ENCODE data around the gene SYTL5.

Gene SYTL5

DNA sequence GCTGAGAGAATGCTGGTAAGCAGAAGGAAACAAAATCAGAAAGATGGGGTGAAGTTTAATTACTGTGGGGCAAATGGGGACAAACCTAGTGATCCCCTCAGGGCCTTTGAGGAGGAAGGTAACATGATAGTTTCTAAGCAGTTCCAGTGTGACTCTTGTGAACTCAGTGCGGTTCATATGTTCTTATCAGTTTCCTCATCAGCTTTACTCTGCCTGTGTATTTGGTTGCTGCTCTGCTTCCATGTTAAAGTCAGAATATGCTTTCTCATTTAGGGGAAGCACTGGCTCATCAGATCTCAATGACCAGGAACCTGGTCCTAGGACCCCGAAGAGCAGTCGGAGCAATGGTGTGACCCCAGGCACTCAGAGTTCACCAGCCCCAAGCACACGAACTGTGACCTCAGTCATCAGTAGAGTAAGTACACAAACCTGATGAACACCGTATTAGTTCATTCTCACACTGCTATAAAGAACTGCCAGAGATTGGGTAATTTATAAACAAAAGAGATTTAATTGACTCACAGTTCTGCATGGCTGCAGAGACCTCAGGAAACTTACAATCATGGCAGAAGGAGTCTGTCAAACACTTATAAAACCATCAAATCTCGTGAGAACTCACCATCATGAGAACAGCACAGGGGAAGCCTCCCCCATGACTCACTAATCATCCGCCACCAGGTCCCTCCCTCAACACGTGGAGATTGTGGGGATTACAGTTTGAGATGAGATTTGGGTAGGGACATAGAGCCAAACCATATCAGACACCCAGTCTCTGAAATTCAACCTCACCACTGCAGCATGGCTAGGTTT, 83.0 kb downstream of the SYTL5 start:
- H3K9ac ChIP-seq (ENCODE audit: low read depth, low read length), result no peak overlapping the region
- no peaks in the 10 kb centered on the region for H3K9me3 ChIP-seq (ENCODE audit: control insufficient read depth, insufficient read depth, low read length)
- H3K4me1 ChIP-seq (ENCODE audit: insufficient read depth, low read length), result no peaks in the 10 kb centered on the region
- H3K36me3 ChIP-seq (ENCODE audit: insufficient read depth, low read length), result no peaks in the 10 kb centered on the region

DNA sequence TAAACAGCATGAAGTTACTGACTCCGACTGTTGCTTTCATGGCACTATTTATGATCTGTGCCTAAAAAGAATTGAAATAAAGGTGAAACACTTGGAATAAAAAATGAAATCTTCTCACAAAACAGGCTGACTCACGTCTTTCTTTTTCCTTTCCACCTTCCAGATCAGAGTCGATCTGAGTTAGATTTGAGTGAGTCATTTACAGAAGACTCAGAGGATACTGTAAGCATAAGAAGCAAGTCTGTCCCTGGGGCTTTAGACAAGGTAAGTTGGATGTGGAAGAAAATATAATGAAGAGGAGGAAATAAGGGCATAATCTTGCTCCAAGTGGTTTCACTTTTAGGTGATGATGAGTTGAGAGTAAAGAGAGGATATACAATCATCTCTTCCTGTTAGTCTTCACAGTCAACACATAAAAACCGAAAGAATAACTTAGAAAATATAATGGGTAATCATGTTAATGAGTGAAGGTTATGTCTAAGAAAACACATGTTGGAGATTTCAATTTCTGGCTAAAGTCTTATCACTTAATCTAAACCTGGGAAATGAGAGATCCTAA, 89.7 kb downstream of the SYTL5 start:
- Histone ChIP-seq H3K4me1 (ENCODE audit: insufficient read depth, low read length) (no peaks in the 10 kb centered on the region), H3K9me3 (ENCODE audit: control insufficient read depth, insufficient read depth, low read length) (peaks cover 4% of the 10 kb centered on the region), H3K9ac (ENCODE audit: low read depth, low read length) (no peak overlapping the region), H3K36me3 (ENCODE audit: insufficient read depth, low read length) (no peaks in the 10 kb centered on the region)

DNA sequence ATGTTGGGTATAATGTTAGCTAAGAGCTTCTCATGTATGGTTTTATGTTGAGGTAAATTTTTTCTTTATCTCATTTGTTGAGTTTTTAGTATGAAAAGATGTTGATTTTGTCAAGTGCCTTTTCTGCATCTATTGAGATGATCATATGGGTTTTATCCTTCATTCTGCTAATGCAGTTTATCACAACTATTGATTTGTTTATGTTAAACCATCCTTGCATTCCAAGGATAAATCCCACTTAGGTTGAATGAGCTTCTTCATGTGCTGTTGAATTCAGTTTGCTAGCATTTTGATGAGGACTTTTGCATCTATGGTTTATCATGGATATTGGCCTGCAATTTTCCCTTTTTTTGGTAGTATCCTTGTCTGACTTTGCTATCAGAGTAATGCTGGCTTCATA, 93.3 kb downstream of the SYTL5 start:
- no peaks in the 10 kb centered on the region for H3K4me1 ChIP-seq (ENCODE audit: insufficient read depth, low read length)

DNA sequence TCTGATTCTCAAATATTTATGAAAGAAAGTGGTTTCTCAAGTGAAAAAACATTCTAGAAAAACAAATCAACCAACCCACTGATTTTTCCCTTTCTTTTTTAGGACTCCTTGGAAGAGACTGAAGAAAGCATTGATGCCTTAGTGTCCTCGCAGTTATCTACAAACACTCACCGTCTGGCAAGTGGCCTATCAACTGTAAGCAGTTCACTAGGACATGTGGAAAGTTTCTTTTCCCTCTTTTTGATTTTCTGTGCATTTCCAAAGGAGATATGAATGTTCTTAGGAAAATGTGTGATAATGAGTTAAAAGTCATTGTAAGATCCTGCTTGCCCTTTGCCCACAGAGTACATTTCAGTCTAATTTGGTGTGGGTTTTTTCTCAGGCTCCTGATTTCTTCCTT, 95.9 kb downstream of the SYTL5 start:
- Histone ChIP-seq H3K9ac (ENCODE audit: low read depth, low read length) (no peak overlapping the region), H3K9me3 (ENCODE audit: control insufficient read depth, insufficient read depth, low read length) (peaks cover 4% of the 10 kb centered on the region), H3K36me3 (ENCODE audit: insufficient read depth, low read length) (no peaks in the 10 kb centered on the region), H3K4me1 (ENCODE audit: insufficient read depth, low read length) (peaks cover 7% of the 10 kb centered on the region; the same call in 1 of the 2 replicates)

More for the DNA sequence above, 93.3 kb downstream of the SYTL5 start:
- H3K9ac ChIP-seq (ENCODE audit: low read depth, low read length), result no peak overlapping the region
- no peaks in the 10 kb centered on the region for H3K36me3 ChIP-seq (ENCODE audit: insufficient read depth, low read length)
- peaks cover 4% of the 10 kb centered on the region for H3K9me3 ChIP-seq (ENCODE audit: control insufficient read depth, insufficient read depth, low read length)

DNA sequence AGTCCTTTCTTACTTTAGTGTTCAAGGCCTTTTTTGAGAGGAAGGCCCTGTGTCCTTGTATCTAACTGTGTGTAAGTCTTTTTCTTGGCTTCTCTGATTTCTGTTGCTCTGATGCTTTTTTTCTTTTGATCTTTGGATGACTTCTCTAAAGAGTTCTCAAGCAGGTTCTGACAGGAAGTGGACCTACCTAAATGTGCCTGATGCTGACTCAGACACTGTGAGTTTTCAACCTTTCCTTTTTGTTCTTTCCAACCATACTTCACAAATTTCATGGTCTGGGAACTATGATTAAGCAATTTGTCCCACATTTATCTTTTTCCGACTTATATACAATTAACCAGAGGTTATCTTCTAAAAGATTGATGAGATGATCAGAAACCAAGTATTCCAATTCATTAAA, 96.5 kb downstream of the SYTL5 start:
- Histone ChIP-seq H3K36me3 (ENCODE audit: insufficient read depth, low read length) (no peaks in the 10 kb centered on the region), H3K9me3 (ENCODE audit: control insufficient read depth, insufficient read depth, low read length) (peaks cover 4% of the 10 kb centered on the region), H3K4me1 (ENCODE audit: insufficient read depth, low read length) (peaks cover 7% of the 10 kb centered on the region; the same call in 1 of the 2 replicates), H3K9ac (ENCODE audit: low read depth, low read length) (no peak overlapping the region)

DNA sequence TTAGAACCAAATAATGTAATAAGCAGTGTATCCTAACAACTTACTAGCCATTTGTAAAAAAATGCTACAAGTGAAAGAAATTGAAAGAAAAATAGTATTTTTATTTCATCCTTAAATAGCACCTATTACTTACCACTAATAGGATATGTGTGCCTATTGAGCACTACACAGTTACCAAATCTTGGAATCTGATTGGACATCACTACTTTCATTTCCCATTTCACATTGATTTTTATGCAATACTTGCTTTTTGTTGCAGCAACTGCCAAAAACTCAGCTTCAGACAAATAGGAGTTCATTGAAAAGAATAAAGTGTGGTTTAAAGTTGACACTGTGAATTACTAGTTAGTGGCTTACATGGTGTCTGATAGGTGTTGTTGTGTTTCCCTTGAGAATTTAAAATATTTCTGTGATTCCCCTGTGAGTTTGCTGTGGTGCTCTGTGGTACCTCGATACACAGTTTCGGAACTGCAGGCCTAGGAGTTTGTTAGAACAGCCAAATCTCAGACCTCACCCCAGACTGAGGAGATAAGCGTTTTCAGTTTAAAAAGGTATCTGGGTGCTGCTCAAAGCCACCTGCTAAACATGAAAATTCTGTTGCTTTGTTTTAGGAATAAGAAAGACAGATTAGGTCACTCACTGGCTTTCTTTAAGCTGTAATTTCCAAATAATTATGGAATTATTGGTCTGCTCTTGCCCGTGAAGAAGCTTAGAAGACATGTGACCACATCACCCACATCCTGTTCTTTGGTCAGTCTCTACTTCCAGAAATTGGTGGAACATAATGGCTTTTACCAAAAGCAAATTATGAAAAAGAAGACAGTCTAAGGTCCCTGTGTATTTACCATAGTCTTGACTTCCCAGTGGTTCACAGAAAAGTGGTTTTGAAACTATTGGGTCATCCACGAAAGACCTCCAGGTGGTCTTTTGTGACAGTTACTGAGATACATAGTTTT, 97.8 kb downstream of the SYTL5 start:
- Histone ChIP-seq H3K4me1 (ENCODE audit: insufficient read depth, low read length) (peaks cover 7% of the 10 kb centered on the region; the same call in 1 of the 2 replicates), H3K9me3 (ENCODE audit: control insufficient read depth, insufficient read depth, low read length) (peaks cover 4% of the 10 kb centered on the region), H3K9ac (ENCODE audit: low read depth, low read length) (no peak overlapping the region), H3K36me3 (ENCODE audit: insufficient read depth, low read length) (no peaks in the 10 kb centered on the region)

DNA sequence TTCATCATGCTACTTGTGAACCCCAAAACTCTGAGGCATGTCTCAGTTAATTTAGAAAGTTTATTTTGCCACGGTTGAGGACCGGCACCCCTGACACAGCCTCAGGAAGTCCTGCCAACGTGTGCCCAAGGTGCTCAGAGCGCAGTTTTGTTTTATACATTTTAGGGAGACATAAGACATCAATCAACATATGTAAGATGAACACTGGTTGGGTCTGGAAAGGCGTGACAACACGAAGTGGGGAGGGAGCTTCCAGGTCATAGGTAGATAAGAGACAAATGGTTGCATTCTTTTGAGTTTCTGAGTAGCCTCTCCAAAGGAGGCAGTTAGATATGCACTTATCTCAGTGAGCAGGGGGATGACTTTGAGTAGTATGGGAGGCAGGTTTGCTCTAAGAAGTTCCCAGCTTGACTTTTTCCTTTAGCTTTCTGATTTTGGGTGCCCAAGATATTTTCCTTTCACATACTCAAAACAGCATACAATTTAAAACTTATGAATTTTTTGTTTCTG, 98.9 kb downstream of the SYTL5 start:
- Histone ChIP-seq H3K9ac (ENCODE audit: low read depth, low read length) (no peak overlapping the region), H3K9me3 (ENCODE audit: control insufficient read depth, insufficient read depth, low read length) (no peaks in the 10 kb centered on the region), H3K36me3 (ENCODE audit: insufficient read depth, low read length) (no peaks in the 10 kb centered on the region), H3K4me1 (ENCODE audit: insufficient read depth, low read length) (peaks cover 7% of the 10 kb centered on the region; the same call in 1 of the 2 replicates)

DNA sequence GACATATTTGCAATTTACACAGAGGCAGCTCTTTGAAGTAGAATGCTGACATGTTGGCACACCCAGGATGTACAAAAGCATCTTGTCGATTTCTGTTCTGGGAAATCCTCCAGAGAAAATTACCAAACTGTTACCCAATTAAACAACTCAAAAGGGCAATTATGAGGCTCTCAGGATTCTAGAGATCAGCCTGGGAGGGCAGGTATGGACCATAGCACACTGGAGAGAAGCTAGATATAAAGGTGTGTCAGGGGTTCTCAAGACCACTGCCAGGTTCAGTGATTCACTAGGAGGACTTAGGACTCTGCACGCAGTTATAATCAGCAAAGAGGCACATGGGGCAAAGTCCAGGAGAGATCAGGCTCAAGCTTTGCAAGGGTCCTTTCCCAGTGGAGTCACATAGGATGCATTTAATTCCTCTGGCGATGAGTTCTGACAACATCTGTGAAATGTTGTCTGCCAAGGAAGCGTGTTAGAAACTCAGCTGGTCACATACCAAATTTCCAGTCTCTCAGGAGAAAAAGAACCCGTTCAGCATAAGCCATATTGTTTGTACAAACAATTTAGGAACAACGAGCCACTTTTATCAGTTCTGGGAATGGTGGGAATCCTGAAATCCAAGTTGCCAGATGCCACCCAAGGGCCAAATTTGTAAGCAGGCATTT, 100.8 kb downstream of the SYTL5 start:
- Histone ChIP-seq H3K36me3 (ENCODE audit: insufficient read depth, low read length) (no peaks in the 10 kb centered on the region), H3K9me3 (ENCODE audit: control insufficient read depth, insufficient read depth, low read length) (no peaks in the 10 kb centered on the region), H3K4me1 (ENCODE audit: insufficient read depth, low read length) (peaks cover 7% of the 10 kb centered on the region; the same call in 1 of the 2 replicates), H3K9ac (ENCODE audit: low read depth, low read length) (no peak overlapping the region)

DNA sequence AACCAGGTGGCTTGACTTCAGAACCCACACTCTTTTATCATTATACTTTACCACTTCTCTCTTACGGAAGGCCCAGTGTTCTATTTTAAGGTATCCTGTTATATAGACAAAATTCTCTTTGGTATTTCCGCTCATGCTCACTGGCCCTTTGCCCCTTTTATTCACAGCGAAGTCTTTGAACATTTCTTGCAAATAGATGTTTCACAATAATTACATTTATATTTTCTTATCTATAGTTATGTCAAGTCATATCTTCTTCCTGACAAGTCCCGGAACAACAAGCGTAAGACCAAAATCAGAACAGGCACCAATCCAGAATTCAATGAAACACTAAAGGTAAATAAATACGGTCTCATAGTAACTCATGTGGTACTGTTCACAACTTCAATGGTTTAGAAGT, 102.0 kb downstream of the SYTL5 start:
- Histone ChIP-seq H3K9ac (ENCODE audit: low read depth, low read length) (no peak overlapping the region), H3K36me3 (ENCODE audit: insufficient read depth, low read length) (no peaks in the 10 kb centered on the region), H3K4me1 (ENCODE audit: insufficient read depth, low read length) (peaks cover 7% of the 10 kb centered on the region; the same call in 1 of the 2 replicates), H3K9me3 (ENCODE audit: control insufficient read depth, insufficient read depth, low read length) (no peaks in the 10 kb centered on the region)

DNA sequence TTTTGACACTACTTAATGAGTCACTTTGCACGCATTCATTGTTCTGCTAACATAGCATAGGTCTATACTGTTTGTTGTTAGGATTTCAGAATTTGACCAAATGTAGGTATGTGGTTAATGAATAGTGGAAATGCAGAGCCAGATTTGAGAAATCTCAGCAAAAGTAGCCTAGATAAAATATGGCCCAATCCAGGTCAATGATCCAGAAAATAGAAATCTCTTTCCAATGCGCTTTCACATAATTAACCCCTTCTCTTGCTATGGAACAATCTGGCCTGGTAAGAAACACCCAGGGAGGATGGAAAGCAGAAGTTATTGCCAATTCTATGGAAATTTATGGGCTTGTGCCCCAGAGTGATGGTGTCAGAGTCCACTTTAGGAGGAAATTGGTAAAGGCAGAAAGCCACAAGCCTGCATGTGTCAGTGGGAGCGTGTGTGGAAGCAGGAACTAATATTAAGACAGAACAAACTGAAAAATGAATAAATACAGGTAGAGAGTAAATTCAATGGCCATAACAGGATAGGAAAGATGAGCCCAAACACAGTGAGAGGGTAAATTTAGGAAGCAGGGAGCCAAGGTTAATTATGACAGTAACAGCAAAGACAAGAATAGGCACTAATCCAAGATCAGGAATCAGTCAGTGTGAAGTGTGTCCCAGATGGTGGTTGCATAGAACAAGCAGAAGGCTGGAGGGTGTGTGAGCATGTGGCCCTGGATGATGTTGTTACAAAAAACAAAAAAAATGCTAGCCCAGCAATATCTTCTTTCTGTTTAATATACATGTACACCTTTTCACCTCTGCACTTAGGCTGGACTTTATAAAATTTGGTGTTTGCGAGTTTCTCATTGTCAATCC, 102.9 kb downstream of the SYTL5 start:
- Histone ChIP-seq H3K9ac (ENCODE audit: low read depth, low read length) (no peak overlapping the region), H3K4me1 (ENCODE audit: insufficient read depth, low read length) (peaks cover 7% of the 10 kb centered on the region; the same call in 1 of the 2 replicates), H3K36me3 (ENCODE audit: insufficient read depth, low read length) (no peaks in the 10 kb centered on the region), H3K9me3 (ENCODE audit: control insufficient read depth, insufficient read depth, low read length) (no peaks in the 10 kb centered on the region)

DNA sequence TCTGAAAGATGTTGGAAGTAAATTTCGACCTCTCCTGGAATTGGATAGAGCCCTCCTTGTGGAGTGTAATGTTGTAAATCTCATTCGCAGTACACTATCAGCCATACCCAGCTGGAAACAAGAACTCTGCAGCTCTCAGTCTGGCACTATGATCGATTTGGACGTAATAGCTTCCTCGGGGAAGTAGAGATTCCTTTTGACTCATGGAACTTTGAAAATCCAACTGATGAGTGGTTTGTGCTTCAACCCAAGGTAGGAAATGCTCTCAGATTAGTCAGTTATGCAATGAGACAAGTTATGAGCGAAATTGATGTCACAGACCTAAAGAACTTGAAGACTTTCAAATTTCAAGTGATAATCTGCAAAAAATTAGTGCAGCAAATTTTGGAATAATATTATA, 103.9 kb downstream of the SYTL5 start:
- peaks cover 7% of the 10 kb centered on the region; the same call in 1 of the 2 replicates for H3K4me1 ChIP-seq (ENCODE audit: insufficient read depth, low read length)
- no peaks in the 10 kb centered on the region for H3K36me3 ChIP-seq (ENCODE audit: insufficient read depth, low read length)
- H3K9ac ChIP-seq (ENCODE audit: low read depth, low read length), result no peak overlapping the region
- no peaks in the 10 kb centered on the region for H3K9me3 ChIP-seq (ENCODE audit: control insufficient read depth, insufficient read depth, low read length)

DNA sequence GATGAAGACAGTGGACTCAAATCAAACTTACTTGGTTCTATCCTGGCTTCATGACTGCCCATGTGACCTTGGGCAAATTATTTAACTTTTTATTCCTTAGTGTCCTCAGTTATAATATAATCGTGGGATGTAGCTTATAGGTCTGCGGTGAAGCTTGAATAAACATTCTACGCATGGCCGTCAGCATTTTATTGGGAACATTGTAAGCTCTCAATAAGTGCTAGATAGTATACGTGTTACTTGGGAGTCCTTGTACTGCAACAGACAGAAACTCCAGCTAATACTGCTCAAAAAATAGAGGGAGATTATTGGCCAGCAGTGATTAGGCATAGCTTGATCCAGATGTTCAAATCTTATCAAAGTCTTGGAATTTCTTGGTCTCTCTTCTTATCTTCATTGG, 104.8 kb downstream of the SYTL5 start:
- Histone ChIP-seq H3K9me3 (ENCODE audit: control insufficient read depth, insufficient read depth, low read length) (no peaks in the 10 kb centered on the region), H3K4me1 (ENCODE audit: insufficient read depth, low read length) (peaks cover 2% of the 10 kb centered on the region; the same call in 1 of the 2 replicates), H3K9ac (ENCODE audit: low read depth, low read length) (no peak overlapping the region), H3K36me3 (ENCODE audit: insufficient read depth, low read length) (no peaks in the 10 kb centered on the region)

DNA sequence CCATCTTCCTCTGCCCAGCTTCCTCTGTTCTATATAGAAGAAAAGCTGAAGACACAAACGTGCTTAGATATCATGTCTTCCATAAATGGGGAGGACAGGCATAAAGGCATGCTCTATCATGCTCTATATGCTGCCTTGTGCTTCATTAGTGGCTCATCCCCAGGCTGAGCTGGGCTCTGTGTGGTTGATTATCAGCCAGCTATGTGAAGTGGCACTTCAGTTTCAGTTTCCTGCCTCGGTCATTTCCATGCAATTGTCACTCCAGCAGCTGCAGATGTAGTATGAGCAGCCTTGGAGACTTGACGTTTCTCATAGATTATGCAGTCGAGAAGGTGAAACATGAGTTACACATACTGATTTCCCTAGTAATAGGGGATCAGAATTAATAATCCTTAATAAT, 106.2 kb downstream of the SYTL5 start:
- H3K9me3 ChIP-seq (ENCODE audit: control insufficient read depth, insufficient read depth, low read length), result no peaks in the 10 kb centered on the region
- no peaks in the 10 kb centered on the region for H3K4me1 ChIP-seq (ENCODE audit: insufficient read depth, low read length)
- no peak overlapping the region for H3K9ac ChIP-seq (ENCODE audit: low read depth, low read length)
- no peaks in the 10 kb centered on the region for H3K36me3 ChIP-seq (ENCODE audit: insufficient read depth, low read length)

Data from ES-I3 (cell line).